H1 (cell line): ENCODE results near the gene NCF4. TPM values are rescaled to one million over a fixed set of nuclear protein-coding genes. Genes with fewer than 3 reads are reported as not detected.
A peak's percentile ranks its signal among the peaks of the same experiment; 100 is the strongest.

Experiments
- CTCF ChIA-PET: fragments of 300-600 bp; sonication (Branson Sonifier 250); formaldehyde crosslinking; loops from one replicate; lab custom pipeline; 2021; ENCODE audit not compliant: partially characterized antibody; lab: Charles Lee
- POLR2A ChIA-PET: fragments of 300-600 bp; sonication (Branson Sonifier 250); formaldehyde crosslinking; loops from one replicate; lab custom pipeline; 2021; ENCODE audit warnings: inconsistent platforms; ENCODE audit not compliant: partially characterized antibody; lab: Charles Lee
- DNase-seq, 2 experiments: peaks; one replicate each; pipeline versions ENCODE4 v3.0.0 to v3.0.0-alpha.2; 2010 to 2022; ENCODE audit warnings: low spot score in 2 of 2, low read depth in 1 of 2, mixed read lengths in 1 of 2
- FAIRE-seq: peaks from 2 replicates; lab custom pipeline; 2011; peaks lifted over from hg19 to GRCh38; lab: Jason Lieb, UNC
- H2AFZ ChIP-seq: 2 replicates; pipeline ENCODE4 v1.8.1; 2012; ENCODE audit warnings: low read length, inconsistent platforms
- H2AK5ac ChIP-seq: 2 replicates; pipeline ENCODE4 v1.6.1; 2013; ENCODE audit warnings: low read depth, low read length
- H2BK120ac ChIP-seq: replicated peaks from 2 replicates; pipeline ENCODE3; 2013; ENCODE audit warnings: low read depth, low read length, inconsistent platforms
- H2BK12ac ChIP-seq: 2 replicates; pipeline ENCODE4 v1.6.1; 2013; ENCODE audit warnings: low read depth, low read length
- H2BK15ac ChIP-seq: 2 replicates; pipeline ENCODE4 v1.6.1; 2013; ENCODE audit warnings: low read length
- H2BK20ac ChIP-seq: 2 replicates; pipeline ENCODE4 v1.6.1; 2013; ENCODE audit warnings: low read length
- H2BK5ac ChIP-seq: 2 replicates; pipeline ENCODE4 v1.6.1; 2013; ENCODE audit warnings: low read depth, low read length
- H3K14ac ChIP-seq: 2 replicates; pipeline ENCODE4 v1.6.1; 2013; ENCODE audit warnings: inconsistent platforms; ENCODE audit not compliant: insufficient read length
- H3K18ac ChIP-seq: 2 replicates; pipeline ENCODE4 v1.6.1; 2013; ENCODE audit warnings: low read length; ENCODE audit errors: extremely low read depth
- H3K23ac ChIP-seq: 2 replicates; pipeline ENCODE4 v1.6.1; 2013; ENCODE audit warnings: inconsistent platforms; ENCODE audit not compliant: insufficient read length
- H3K23me2 ChIP-seq: 2 replicates; pipeline ENCODE4 v1.6.1; 2013; ENCODE audit warnings: low read depth, low read length
- H3K27ac ChIP-seq: 2 replicates; pipeline ENCODE4 v1.6.1; 2011; ENCODE audit warnings: low read depth, low read length, inconsistent platforms
- H3K27me3 ChIP-seq, 4 experiments: replicated peaks in 1 of 4; 1 replicate in 1 of 4; 2 replicates in 3 of 4; pipeline versions ENCODE4 v1.6.1 to v1.8.1; 2011 to 2013; ENCODE audit warnings: low read length in 3 of 4, mild to moderate bottlenecking in 3 of 4, inconsistent platforms in 2 of 4, mixed read lengths in 2 of 4, moderate library complexity in 1 of 4; ENCODE audit not compliant: control insufficient read depth in 3 of 4, insufficient read depth in 3 of 4; ENCODE audit errors: extremely low read depth in 1 of 4
- H3K36me3 ChIP-seq, 4 experiments: 2 replicates each; pipeline versions ENCODE4 v1.6.1 to v1.8.1; 2011 to 2013; ENCODE audit warnings: mild to moderate bottlenecking in 4 of 4, low read length in 3 of 4, moderate library complexity in 2 of 4, control low read depth in 1 of 4, inconsistent platforms in 1 of 4; ENCODE audit not compliant: insufficient read depth in 4 of 4, control insufficient read depth in 2 of 4
- H3K4ac ChIP-seq: replicated peaks from 2 replicates; pipeline ENCODE3; 2013; ENCODE audit warnings: low read length, low read depth, mixed read lengths, inconsistent platforms; ENCODE audit not compliant: insufficient read length
- H3K4me1 ChIP-seq, 4 experiments: replicated peaks in 1 of 4; 1 replicate in 1 of 4; 2 replicates in 3 of 4; pipeline versions ENCODE4 v1.6.1 to v1.8.1; 2011 to 2013; ENCODE audit warnings: low read length in 3 of 4, inconsistent platforms in 2 of 4, mixed read lengths in 1 of 4; ENCODE audit not compliant: insufficient read depth in 4 of 4, control insufficient read depth in 3 of 4
- H3K4me2 ChIP-seq, 2 experiments: 2 replicates each; pipeline versions ENCODE4 v1.6.1 to v1.8.1; 2011 to 2013; ENCODE audit warnings: low read depth in 2 of 2, low read length in 2 of 2, control low read depth in 1 of 2, inconsistent platforms in 1 of 2, mild to moderate bottlenecking in 1 of 2; ENCODE audit not compliant: insufficient read depth in 1 of 2
- H3K4me3 ChIP-seq, 4 experiments: fragments of 200-600, 300-600 bp in 1 of 4; sonication (generic), shearing (Covaris generic), sonication (Bioruptor Twin) in 1 of 4; 2 replicates each; pipeline versions ENCODE4 v1.5.1 to v1.8.1; 2011 to 2016; ENCODE audit warnings: low read length in 4 of 4, low read depth in 3 of 4, control low read depth in 2 of 4, inconsistent platforms in 2 of 4, mild to moderate bottlenecking in 2 of 4, mixed read lengths in 1 of 4, moderate library complexity in 1 of 4; ENCODE audit not compliant: insufficient read depth in 2 of 4; ENCODE audit errors: extremely low read depth in 1 of 4
- H3K56ac ChIP-seq: replicated peaks from 2 replicates; pipeline ENCODE3; 2013; ENCODE audit warnings: low read depth, mild to moderate bottlenecking, mixed read lengths, low read length, inconsistent platforms; ENCODE audit not compliant: insufficient read length
- H3K79me1 ChIP-seq: 2 replicates; pipeline ENCODE4 v1.6.1; 2013; ENCODE audit warnings: low read depth, low read length, control low read depth
- H3K79me2 ChIP-seq, 2 experiments: 2 replicates each; pipeline versions ENCODE4 v1.6.1 to v1.8.1; 2012 to 2013; ENCODE audit warnings: low read length in 2 of 2, mild to moderate bottlenecking in 2 of 2, inconsistent platforms in 1 of 2; ENCODE audit not compliant: insufficient read depth in 2 of 2, control insufficient read depth in 1 of 2
- H3K9ac ChIP-seq, 4 experiments: replicated peaks in 1 of 4; 1 replicate in 1 of 4; 2 replicates in 3 of 4; pipeline versions ENCODE4 v1.6.1 to v1.8.1; 2011 to 2013; ENCODE audit warnings: low read depth in 3 of 4, low read length in 3 of 4, control low read depth in 2 of 4, mild to moderate bottlenecking in 2 of 4, moderate library complexity in 2 of 4, inconsistent platforms in 1 of 4; ENCODE audit errors: extremely low read depth in 1 of 4
- H3K9me3 ChIP-seq, 2 experiments: 2 replicates each; pipeline versions ENCODE4 v1.6.1 to v1.8.1; 2012 to 2013; ENCODE audit warnings: mild to moderate bottlenecking in 2 of 2, moderate library complexity in 2 of 2, control low read depth in 1 of 2, inconsistent platforms in 1 of 2, low read depth in 1 of 2, low read length in 1 of 2, mixed read lengths in 1 of 2; ENCODE audit not compliant: insufficient read depth in 2 of 2
- H4K20me1 ChIP-seq, 2 experiments: replicated peaks in 1 of 2; 2 replicates each; pipeline versions ENCODE3 to v1.8.1; 2011 to 2013; ENCODE audit warnings: inconsistent platforms in 2 of 2, low read length in 2 of 2, mild to moderate bottlenecking in 1 of 2; ENCODE audit not compliant: insufficient read depth in 2 of 2, control insufficient read depth in 1 of 2
- H4K5ac ChIP-seq: 2 replicates; pipeline ENCODE4 v1.6.1; 2013; ENCODE audit warnings: low read length, low read depth, mixed read lengths, inconsistent platforms; ENCODE audit not compliant: insufficient read length
- H4K8ac ChIP-seq: 2 replicates; pipeline ENCODE4 v1.8.0; 2013; ENCODE audit warnings: mild to moderate bottlenecking, moderate library complexity, low read length, inconsistent platforms; ENCODE audit not compliant: insufficient read depth; ENCODE audit errors: extremely low read depth
- H4K91ac ChIP-seq: replicated peaks from 2 replicates; pipeline ENCODE3; 2013; ENCODE audit warnings: low read length, mixed read lengths, inconsistent platforms; ENCODE audit not compliant: insufficient read length
- ATF2 ChIP-seq: IDR thresholded peaks from 2 replicates; pipeline ENCODE4 v1.6.1; 2012; ENCODE audit warnings: low read length, inconsistent platforms
- CTCF ChIP-seq, 3 experiments: IDR thresholded peaks; 1 replicate in 2 of 3; 2 replicates in 1 of 3; pipeline versions ENCODE4 v1.5.1 to v1.6.1; 2011; ENCODE audit warnings: low read length in 3 of 3, mild to moderate bottlenecking in 3 of 3, inconsistent platforms in 2 of 3, low read depth in 1 of 3, moderate library complexity in 1 of 3; ENCODE audit not compliant: insufficient read depth in 1 of 3; ENCODE audit errors: control extremely low read depth in 1 of 3
- GABPA ChIP-seq: IDR thresholded peaks from 2 replicates; pipeline ENCODE4 v1.6.1; 2011; ENCODE audit warnings: mild to moderate bottlenecking, low read length, moderate library complexity, borderline replicate concordance; ENCODE audit not compliant: insufficient read depth
- GTF2F1 ChIP-seq: IDR thresholded peaks from 2 replicates; pipeline ENCODE4 v1.6.1; 2012; ENCODE audit warnings: low read depth, low read length, improper control_type of control experiment, borderline replicate concordance
- PHF8 ChIP-seq: fragments of 200-600 bp; sonication (generic); conservative IDR thresholded peaks from 2 replicates; pipeline ENCODE4 v1.7.1; 2012; ENCODE audit warnings: low read depth, mild to moderate bottlenecking, inconsistent platforms, low read length, moderate library complexity
- RAD21 ChIP-seq, 2 experiments: IDR thresholded peaks in 1 of 2; conservative IDR thresholded peaks in 1 of 2; 2 replicates each; pipeline ENCODE4 v1.6.1; 2011; ENCODE audit warnings: low read depth in 2 of 2, low read length in 2 of 2, improper control_type of control experiment in 1 of 2, inconsistent platforms in 1 of 2, mild to moderate bottlenecking in 1 of 2, moderate library complexity in 1 of 2
- WGBS, 2 experiments: shearing (Covaris generic) in 1 of 2; methylation state at CpG; one replicate each; pipeline versions ENCODE4 v1.1.6 to v1.1.7; 2013 to 2015; ENCODE audit warnings: low lambda C conversion rate in 2 of 2, mixed read lengths in 2 of 2, inconsistent platforms in 1 of 2, low coverage in 1 of 2, missing lambda C conversion rate in 1 of 2; ENCODE audit not compliant: insufficient replicate concordance in 2 of 2, insufficient coverage in 1 of 2, insufficient read length in 1 of 2; ENCODE audit errors: extremely low coverage in 1 of 2, missing lambda C conversion rate in 1 of 2; 5-methylcytosine and 5-hydroxymethylcytosine counted together
- polyA plus RNA-seq, 7 experiments: library from polyadenylated mRNA; depleted of rRNA in 3 of 7; stranded (reverse) in 5 of 7; unstranded in 2 of 7; fragments of >200 nt in 5 of 7; fragments of 200-250 nt in 2 of 7; gene quantifications; 1 replicate in 5 of 7; 2 replicates in 1 of 7; 4 replicates in 1 of 7; pipeline versions ENCODE4 v1.2.1 to v1.2.3, GENCODE V29; 2011 to 2013; ENCODE audit warnings: missing spikeins in 2 of 7, mixed read lengths in 2 of 7
- total RNA-seq: library from RNA; stranded (reverse); fragmentation: NEBNext Ultra II Directional; extraction: Animal tissue kit (Norgen Biotek cat#: 25700); gene quantifications from 2 replicates; pipeline ENCODE4 v1.2.1, GENCODE V29; 2021

The NCF4 gene
- total and polyA plus RNA-seq, 2 of the 8 experiments (the other 6 are each of a cell fraction or from before 2014, with no cell fraction given) = 0.20 TPM; not detected in 1

- Histone ChIP-seq H3K27ac (no peak overlapping the region), H3K27me3 (peaks cover 1 to 16% (median 10%) of the 10 kb centered on the region in 4 experiments), H3K4me1 (peaks cover 0 to 3% (median under 1%) of the 10 kb centered on the region in 4 experiments; a peak in 2 of 7 replicates), H2AK5ac (no peak overlapping the region), H3K79me1 (no peaks in the 10 kb centered on the region), H3K4me2 (no peak overlapping the region), H3K23me2 (no peaks in the 10 kb centered on the region), H3K79me2 (no peaks in the 10 kb centered on the region), H3K4ac (no peak overlapping the region), H2BK20ac (no peak overlapping the region), H2BK5ac (peak overlapping the region; percentile 44; the same call in 1 of the 2 replicates), H2BK15ac (no peak overlapping the region), H4K5ac (no peak overlapping the region), H4K91ac (no peak overlapping the region), H2BK12ac (no peak overlapping the region), H3K36me3 (no peaks in the 10 kb centered on the region), H4K20me1 (peaks cover 0 to 2% of the 10 kb centered on the region in 2 experiments), H3K14ac (no peak overlapping the region), H3K9ac (no peak overlapping the region), H2BK120ac (no peak overlapping the region), H3K18ac (no peak overlapping the region; the same call in 1 of the 2 replicates), H4K8ac (peak overlapping the region; percentile 7; the same call in 1 of the 2 replicates), H3K23ac (no peak overlapping the region), H2AFZ (peak overlapping the region; percentile 86; the same call in 1 of the 2 replicates), H3K4me3 (no peak overlapping the region), H3K56ac (no peak overlapping the region), H3K9me3 (peaks cover 0 to 2% of the 10 kb centered on the region in 2 experiments; a peak in 1 of 4 replicates)
- FAIRE-seq (peak; percentile 62), DNase-seq (peak; percentile 69 to 96)
- POLR2A ChIA-PET = interaction anchor here (0.7 kb wide), 1 partner anchor 170 kb away, joined by 3 read pairs; no protein-coding TSS in a partner anchor
- 73% methylated on average over 14 of the region's 16 CpGs; no CpG with 5 or more reads in 1 of the 2 experiments for WGBS, 2 experiments
- CTCF ChIA-PET = interaction anchor here (0.6 to 5.4 kb wide), 29 partner anchors 10 to 308 kb away, joined by 3 to 62 read pairs (median 4); a partner anchor contains a TSS
- TF ChIP-seq PHF8 = no peak
- TF ChIP-seq ATF2 = no peak
- peak; percentile 66 to 81 for TF ChIP-seq RAD21 (IDR thresholded peaks at IDR 0.05 in 1 of 2, conservative IDR thresholded peaks at IDR 0.05 in 1 of 2; ENCODE audit: low read depth in 2 of 2, low read length in 2 of 2)
- no peak for TF ChIP-seq GTF2F1
- TF ChIP-seq CTCF (IDR thresholded peaks at IDR 0.05; ENCODE audit: control extremely low read depth in 1 of 3, insufficient read depth in 1 of 3, low read depth in 1 of 3, low read length in 3 of 3) = peak; percentile 79 to 95 (median 92)
- TF ChIP-seq GABPA = peak; percentile 52; the same call in 1 of the 2 replicates
Measured at GRCh38 chr22:36853407-36854099, 7.3 kb upstream of the NCF4 start.
